NK-92 (cell line): ENCODE data around the gene VPS29.
"Not testable (repeated sequence)": the region's sequence is repeated elsewhere in the genome, so short reads cannot be mapped to it uniquely, and the experiment has no call there.

Experiments
- DNase-seq: peaks from one replicate; lab custom pipeline; 2025; ENCODE audit not compliant: unreplicated experiment; lab: John Stamatoyannopoulos, UW

VPS29 gene

GRCh38 chr12:110501752-110502738 lies at the start of gene VPS29, which contains the start of gene RAD9B:
Gene VPS29, minus strand, starts transcription at chr12:110502111. Its CDS starts 60 bp downstream, at chr12:110502051.
Gene RAD9B, plus strand, starts transcription at chr12:110502331. Its CDS starts 7 bp downstream, at chr12:110502338.
- peak; percentile 96 for DNase-seq

GRCh38 chr12:110550981-110551380 lies 49.1 kb upstream of the VPS29 start:
- DNase-seq: no peak

GRCh38 chr12:110549716-110550115 lies 47.8 kb upstream of the VPS29 start:
- no peak for DNase-seq

- no peak for DNase-seq
Observed at GRCh38 chr12:110548678-110549077, 46.8 kb upstream of the VPS29 start.

GRCh38 chr12:110547090-110547489 lies 45.2 kb upstream of the VPS29 start:
- DNase-seq: no peak

- DNase-seq: no peak
Observed at GRCh38 chr12:110546339-110546738, 44.4 kb upstream of the VPS29 start.

GRCh38 chr12:110545812-110546211 lies 43.9 kb upstream of the VPS29 start:
- no peak for DNase-seq

GRCh38 chr12:110545259-110545658 lies 43.3 kb upstream of the VPS29 start:
- DNase-seq: not testable (repeated sequence)

- DNase-seq: no peak
Observed at GRCh38 chr12:110543965-110544364, 42.1 kb upstream of the VPS29 start.

GRCh38 chr12:110543252-110543959 lies 41.5 kb upstream of the VPS29 start:
- no peak for DNase-seq

GRCh38 chr12:110540048-110540447 lies 38.1 kb upstream of the VPS29 start:
- no peak for DNase-seq

GRCh38 chr12:110538869-110539622 lies 37.1 kb upstream of the VPS29 start:
- DNase-seq: no peak

GRCh38 chr12:110537605-110538409 lies 35.9 kb upstream of the VPS29 start:
- no peak for DNase-seq

- DNase-seq: no peak
Observed at GRCh38 chr12:110536834-110537604, 35.1 kb upstream of the VPS29 start.

- no peak for DNase-seq
Observed at GRCh38 chr12:110534811-110535210, 32.9 kb upstream of the VPS29 start.

- no peak for DNase-seq
Observed at GRCh38 chr12:110533607-110534006, 31.7 kb upstream of the VPS29 start.

GRCh38 chr12:110532644-110533043 lies 30.7 kb upstream of the VPS29 start:
- no peak for DNase-seq

- no peak for DNase-seq
Observed at GRCh38 chr12:110531741-110532333, 29.9 kb upstream of the VPS29 start.

- DNase-seq: no peak
Observed at GRCh38 chr12:110530511-110530910, 28.6 kb upstream of the VPS29 start.
